H9 (cell line): ENCODE results near the gene KAT7. TPM values are rescaled to one million over a fixed set of nuclear protein-coding genes. Genes with fewer than 3 reads are reported as not detected.

ENCODE experiments used
- DNase-seq: peaks from one replicate; pipeline ENCODE4 v3.0.0-alpha.2; 2017
- H2AFZ ChIP-seq: one replicate; pipeline ENCODE4 v1.6.1; 2013; ENCODE audit warnings: mild to moderate bottlenecking, low read length, control low read depth, moderate library complexity
- H2AK5ac ChIP-seq: 2 replicates; pipeline ENCODE4 v1.6.1; 2013; ENCODE audit warnings: low read length, control low read depth, mixed read lengths; ENCODE audit not compliant: insufficient read length
- H2BK120ac ChIP-seq: one replicate; pipeline ENCODE4 v1.6.1; 2013; ENCODE audit warnings: low read depth, mild to moderate bottlenecking, low read length, control low read depth, inconsistent platforms; ENCODE audit not compliant: poor library complexity, severe bottlenecking
- H2BK12ac ChIP-seq: 2 replicates; pipeline ENCODE4 v1.6.1; 2013; ENCODE audit warnings: low read length, control low read depth, mixed read lengths, low read depth; ENCODE audit not compliant: insufficient read length
- H2BK15ac ChIP-seq: 2 replicates; pipeline ENCODE4 v1.6.1; 2013; ENCODE audit warnings: low read depth, low read length, control low read depth
- H2BK20ac ChIP-seq: one replicate; pipeline ENCODE4 v1.6.1; 2013; ENCODE audit warnings: low read depth, mild to moderate bottlenecking, low read length, control low read depth, inconsistent platforms; ENCODE audit not compliant: poor library complexity, severe bottlenecking
- H2BK5ac ChIP-seq: 2 replicates; pipeline ENCODE4 v1.6.1; 2013; ENCODE audit warnings: low read length, control low read depth, mixed read lengths; ENCODE audit not compliant: insufficient read length
- H3K14ac ChIP-seq: 2 replicates; pipeline ENCODE4 v1.6.1; 2013; ENCODE audit warnings: low read length, control low read depth; ENCODE audit not compliant: insufficient read depth
- H3K18ac ChIP-seq: 2 replicates; pipeline ENCODE4 v1.6.1; 2013; ENCODE audit warnings: low read depth, mild to moderate bottlenecking, mixed read lengths, low read length, control low read depth; ENCODE audit not compliant: insufficient read length
- H3K23ac ChIP-seq: 2 replicates; pipeline ENCODE4 v1.6.1; 2013; ENCODE audit warnings: low read length, control low read depth, mixed read lengths, low read depth; ENCODE audit not compliant: insufficient read length
- H3K23me2 ChIP-seq: 2 replicates; pipeline ENCODE4 v1.6.1; 2013; ENCODE audit warnings: low read depth, mild to moderate bottlenecking, mixed read lengths, low read length, control low read depth; ENCODE audit not compliant: insufficient read length, poor library complexity, severe bottlenecking
- H3K27ac ChIP-seq: 2 replicates; pipeline ENCODE4 v1.5.1; 2013; ENCODE audit warnings: low read length, control low read depth, mixed read lengths, low read depth; ENCODE audit not compliant: insufficient read length
- H3K27me3 ChIP-seq: 2 replicates; pipeline ENCODE4 v1.6.1; 2013; ENCODE audit warnings: low read length, control low read depth, inconsistent platforms; ENCODE audit not compliant: insufficient read depth
- H3K4ac ChIP-seq: 2 replicates; pipeline ENCODE4 v1.6.1; 2013; ENCODE audit warnings: low read depth, mild to moderate bottlenecking, control low read depth, inconsistent platforms, low read length, moderate library complexity
- H3K4me1 ChIP-seq: 2 replicates; pipeline ENCODE4 v1.6.1; 2013; ENCODE audit warnings: low read length, control low read depth, inconsistent platforms; ENCODE audit not compliant: insufficient read depth
- H3K4me2 ChIP-seq: 2 replicates; pipeline ENCODE4 v1.6.1; 2013; ENCODE audit warnings: low read length, control low read depth, mixed read lengths; ENCODE audit not compliant: insufficient read length, insufficient read depth
- H3K56ac ChIP-seq: 2 replicates; pipeline ENCODE4 v1.6.1; 2013; ENCODE audit warnings: low read depth, mild to moderate bottlenecking, mixed read lengths, low read length, control low read depth; ENCODE audit not compliant: insufficient read length
- H3K79me1 ChIP-seq: 2 replicates; pipeline ENCODE4 v1.6.1; 2013; ENCODE audit warnings: low read depth, mild to moderate bottlenecking, moderate library complexity, low read length, control low read depth, inconsistent platforms; ENCODE audit not compliant: insufficient read depth, poor library complexity, severe bottlenecking
- H3K79me2 ChIP-seq: 2 replicates; pipeline ENCODE4 v1.6.1; 2013; ENCODE audit warnings: low read length, control low read depth, inconsistent platforms; ENCODE audit not compliant: insufficient read depth
- H3K9ac ChIP-seq: 2 replicates; pipeline ENCODE4 v1.6.1; 2013; ENCODE audit warnings: low read length, control low read depth, mixed read lengths; ENCODE audit not compliant: insufficient read length; ENCODE audit errors: extremely low read depth
- H3K9me3 ChIP-seq: one replicate; pipeline ENCODE4 v1.6.1; 2013; ENCODE audit warnings: low read depth, low read length, inconsistent platforms; ENCODE audit not compliant: control insufficient read depth
- H3T11ph ChIP-seq: one replicate; pipeline ENCODE4 v1.6.1; 2013; ENCODE audit warnings: mild to moderate bottlenecking, low read length, control low read depth, inconsistent platforms
- H4K20me1 ChIP-seq: one replicate; pipeline ENCODE4 v1.6.1; 2013; ENCODE audit not compliant: control insufficient read depth, insufficient read length, insufficient read depth
- H4K5ac ChIP-seq: 2 replicates; pipeline ENCODE4 v1.6.1; 2013; ENCODE audit warnings: low read depth, mild to moderate bottlenecking, mixed read lengths, low read length, control low read depth; ENCODE audit not compliant: insufficient read length
- H4K8ac ChIP-seq: replicated peaks from 2 replicates; pipeline ENCODE4 v1.6.1; 2013; ENCODE audit warnings: low read length, control low read depth, mixed read lengths, low read depth; ENCODE audit not compliant: insufficient read length
- H4K91ac ChIP-seq: 2 replicates; pipeline ENCODE4 v1.6.1; 2013; ENCODE audit warnings: low read depth, mild to moderate bottlenecking, moderate library complexity, mixed read lengths, low read length, control low read depth; ENCODE audit not compliant: insufficient read length
- H3K27ac Mint-ChIP-seq, 3 experiments: 2 replicates in 2 of 3; 3 replicates in 1 of 3; pipeline ENCODE4 v1.8.0; 2020 to 2021; ENCODE audit warnings: mixed read lengths in 3 of 3, mild to moderate bottlenecking in 1 of 3, moderate library complexity in 1 of 3
- H3K27me3 Mint-ChIP-seq: 2 replicates; pipeline ENCODE4 v1.8.0; 2021; ENCODE audit warnings: low read depth, mild to moderate bottlenecking, moderate library complexity, mixed read lengths
- H3K36me3 Mint-ChIP-seq, 3 experiments: 2 replicates in 2 of 3; 3 replicates in 1 of 3; pipeline ENCODE4 v1.8.0; 2020 to 2021; ENCODE audit warnings: low read depth in 3 of 3, mixed read lengths in 3 of 3; ENCODE audit not compliant: insufficient read depth in 1 of 3
- H3K4me1 Mint-ChIP-seq, 2 experiments: 2 replicates each; pipeline ENCODE4 v1.8.0; 2020; ENCODE audit warnings: mixed read lengths in 2 of 2
- H3K4me3 Mint-ChIP-seq, 2 experiments: 2 replicates in 1 of 2; 3 replicates in 1 of 2; pipeline ENCODE4 v1.8.0; 2020 to 2021; ENCODE audit warnings: mild to moderate bottlenecking in 2 of 2, mixed read lengths in 2 of 2, moderate library complexity in 1 of 2
- H3K9me3 Mint-ChIP-seq, 2 experiments: 2 replicates in 1 of 2; 3 replicates in 1 of 2; pipeline ENCODE4 v1.8.0; 2020; ENCODE audit warnings: mild to moderate bottlenecking in 2 of 2, mixed read lengths in 2 of 2, moderate library complexity in 1 of 2
- WGBS: extraction: QIAGEN DNeasy Blood & Tissue Kit; methylation state at CpG from one replicate; pipeline ENCODE4 v1.1.7; 2013; ENCODE audit warnings: missing lambda C conversion rate, low lambda C conversion rate, mixed read lengths; ENCODE audit not compliant: insufficient read length; ENCODE audit errors: extremely low coverage; 5-methylcytosine and 5-hydroxymethylcytosine counted together
- total RNA-seq: library from RNA; stranded (reverse); gene quantifications from 2 replicates; pipeline ENCODE4 v1.2.1, GENCODE V29; 2021
- TF ChIP-seq, protein P1 (sequence below): fragments of 200-600 bp; sonication (generic); conservative IDR thresholded peaks from 3 replicates; pipeline ENCODE4 v1.8.0; 2021; ENCODE audit warnings: antibody characterized with exemption, mild to moderate bottlenecking

The KAT7 gene
- total RNA-seq, 1 experiment from 2014 or later, result 93.1 TPM

DNA sequence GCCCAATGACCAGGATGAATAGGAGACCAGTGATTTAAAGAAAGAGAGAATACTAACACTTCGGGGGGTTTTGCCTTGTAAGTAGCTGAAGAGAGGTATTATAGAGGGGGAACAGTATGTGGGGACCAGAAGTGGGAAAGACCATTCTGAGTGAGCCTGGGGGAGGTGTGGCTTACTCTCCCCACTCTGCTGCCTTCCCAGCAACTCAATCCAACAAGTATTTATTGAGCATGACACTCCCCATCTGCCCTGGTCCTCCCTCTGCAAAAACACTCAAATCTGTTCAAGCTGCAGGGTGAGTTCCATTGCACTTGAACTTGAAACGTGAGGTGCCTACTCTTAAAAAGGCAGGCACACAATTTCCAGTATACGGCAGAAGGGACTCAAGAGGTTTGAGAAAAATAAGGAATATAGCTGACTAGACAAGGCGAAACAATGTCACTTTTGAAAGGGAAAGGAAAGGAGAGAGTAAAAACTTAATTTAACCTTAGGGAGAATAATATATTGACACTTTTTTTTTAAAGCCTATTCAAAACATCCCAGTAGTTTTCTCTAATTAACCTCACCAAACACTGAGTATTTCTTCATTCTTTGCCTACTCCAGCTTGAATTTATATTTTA lies 32.7 kb upstream of the KAT7 start:
- Mint-ChIP-seq H3K4me1 (peaks cover 31 to 41% of the 10 kb centered on the region in 2 experiments), H3K27ac (0 out of 7 replicates have a peak overlapping the region, but pooled peaks have one; percentile 2 to 65 (median 46)), H3K36me3 (peaks cover 2 to 8% (median 4%) of the 10 kb centered on the region in 3 experiments; a peak in 6 of 7 replicates), H3K9me3 (no peaks in the 10 kb centered on the region), H3K27me3 (no peaks in the 10 kb centered on the region), H3K4me3 (no peak overlapping the region)
- H4K20me1 ChIP-seq, result no peaks in the 10 kb centered on the region
- peaks cover 9% of the 10 kb centered on the region; the same call in 1 of the 2 replicates for H3K79me2 ChIP-seq
- H3K14ac ChIP-seq, result no peak overlapping the region
- no peak overlapping the region for H2AFZ ChIP-seq
- no CpG with 5 or more reads among the region's 4 CpGs for WGBS
- H4K8ac ChIP-seq, result no peak overlapping the region
- H3K27me3 ChIP-seq, result no peaks in the 10 kb centered on the region
- H3K4ac ChIP-seq, result no peak overlapping the region
- no peak overlapping the region for H3K23ac ChIP-seq
- H2AK5ac ChIP-seq, result no peak overlapping the region
- no peak overlapping the region for H3K4me2 ChIP-seq
- TF ChIP-seq, protein P1, sequence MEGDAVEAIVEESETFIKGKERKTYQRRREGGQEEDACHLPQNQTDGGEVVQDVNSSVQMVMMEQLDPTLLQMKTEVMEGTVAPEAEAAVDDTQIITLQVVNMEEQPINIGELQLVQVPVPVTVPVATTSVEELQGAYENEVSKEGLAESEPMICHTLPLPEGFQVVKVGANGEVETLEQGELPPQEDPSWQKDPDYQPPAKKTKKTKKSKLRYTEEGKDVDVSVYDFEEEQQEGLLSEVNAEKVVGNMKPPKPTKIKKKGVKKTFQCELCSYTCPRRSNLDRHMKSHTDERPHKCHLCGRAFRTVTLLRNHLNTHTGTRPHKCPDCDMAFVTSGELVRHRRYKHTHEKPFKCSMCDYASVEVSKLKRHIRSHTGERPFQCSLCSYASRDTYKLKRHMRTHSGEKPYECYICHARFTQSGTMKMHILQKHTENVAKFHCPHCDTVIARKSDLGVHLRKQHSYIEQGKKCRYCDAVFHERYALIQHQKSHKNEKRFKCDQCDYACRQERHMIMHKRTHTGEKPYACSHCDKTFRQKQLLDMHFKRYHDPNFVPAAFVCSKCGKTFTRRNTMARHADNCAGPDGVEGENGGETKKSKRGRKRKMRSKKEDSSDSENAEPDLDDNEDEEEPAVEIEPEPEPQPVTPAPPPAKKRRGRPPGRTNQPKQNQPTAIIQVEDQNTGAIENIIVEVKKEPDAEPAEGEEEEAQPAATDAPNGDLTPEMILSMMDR, result no peak
- no peak overlapping the region for H2BK5ac ChIP-seq
- peaks cover 2% of the 10 kb centered on the region; the same call in 1 of the 2 replicates for H3K4me1 ChIP-seq
- H3K18ac ChIP-seq, result no peak overlapping the region
- no peak overlapping the region for H3K27ac ChIP-seq
- H3K56ac ChIP-seq, result no peak overlapping the region
- H3K79me1 ChIP-seq, result peaks cover 15% of the 10 kb centered on the region
- H3T11ph ChIP-seq, result no peak overlapping the region
- no peaks in the 10 kb centered on the region for H3K23me2 ChIP-seq
- DNase-seq, result no peak
- H2BK12ac ChIP-seq, result no peak overlapping the region
- H2BK15ac ChIP-seq, result no peak overlapping the region
- no peak overlapping the region for H3K9ac ChIP-seq
- no peak overlapping the region for H4K91ac ChIP-seq
- no peak overlapping the region for H2BK120ac ChIP-seq
- H2BK20ac ChIP-seq, result no peak overlapping the region
- no peak overlapping the region for H4K5ac ChIP-seq
- no peaks in the 10 kb centered on the region for H3K9me3 ChIP-seq
